ENCODE measurements around the gene RASL10B.

RASL10B gene

GRCh38 chr17:35752471-35752870, 21.0 kb downstream of the RASL10B start:
- no peak for DNase-seq (ENCODE audit: low read depth)
- H3K4me3 ChIP-seq (ENCODE audit: low read depth, low read length), result no peak overlapping the region
- no peak for TF ChIP-seq CTCF (conservative IDR thresholded peaks at IDR 0.05; ENCODE audit: low read depth, low read length)

- no peak within 1 kb of the TSS for H3K4me3 ChIP-seq (ENCODE audit: low read depth, low read length)
- peak; percentile 30 for DNase-seq (ENCODE audit: low read depth)
- TF ChIP-seq CTCF (conservative IDR thresholded peaks at IDR 0.05; ENCODE audit: low read depth, low read length), result no peak
These were observed 21.7 kb downstream of the RASL10B start, which contains the start of gene GAS2L2 for GRCh38 chr17:35752945-35753764. GAS2L2 (minus strand) TSS chr17:35753239; CDS start chr17:35752850, 389 bp downstream.

- DNase-seq (ENCODE audit: low read depth), result no peak
- no peak overlapping the region for H3K4me3 ChIP-seq (ENCODE audit: low read depth, low read length)
- no peak for TF ChIP-seq CTCF (conservative IDR thresholded peaks at IDR 0.05; ENCODE audit: low read depth, low read length)
These were observed 25.8 kb downstream of the RASL10B start for GRCh38 chr17:35757243-35757642.

GRCh38 chr17:35760587-35760986, 29.1 kb downstream of the RASL10B start, which contains the start of gene C17orf50:
C17orf50 (plus strand) TSS chr17:35760887; CDS start chr17:35760942, 55 bp downstream.
- DNase-seq (ENCODE audit: low read depth), result no peak
- H3K4me3 ChIP-seq (ENCODE audit: low read depth, low read length), result no peak within 1 kb of the TSS

GRCh38 chr17:35761601-35762000, 30.2 kb downstream of the RASL10B start:
- no peak for DNase-seq (ENCODE audit: low read depth)
- no peak overlapping the region for H3K4me3 ChIP-seq (ENCODE audit: low read depth, low read length)
- TF ChIP-seq CTCF (conservative IDR thresholded peaks at IDR 0.05; ENCODE audit: low read depth, low read length), result no peak

More at GRCh38 chr17:35760587-35760986, 29.1 kb downstream of the RASL10B start, which contains the start of gene C17orf50:
- TF ChIP-seq CTCF (conservative IDR thresholded peaks at IDR 0.05; ENCODE audit: low read depth, low read length), result no peak

GRCh38 chr17:35763767-35764122, 32.3 kb downstream of the RASL10B start:
- H3K4me3 ChIP-seq (ENCODE audit: low read depth, low read length), result peak overlapping the region; percentile 49
- no peak for TF ChIP-seq CTCF (conservative IDR thresholded peaks at IDR 0.05; ENCODE audit: low read depth, low read length)
- no peak for DNase-seq (ENCODE audit: low read depth)
